Tibial nerve (tissue), 4 donors: ENCODE measurements around the gene AXIN1.

Experiments
- EP300 ChIP-seq, 2 donors: sonication (generic); formaldehyde crosslinking; IDR thresholded peaks; one replicate each; pipeline ENCODE4 v1.6.1; 2017; ENCODE audit warnings: antibody characterized with exemption in 2 of 2, mild to moderate bottlenecking in 1 of 2
- POLR2A ChIP-seq, 2 donors: fragments of 450-650 bp; IDR thresholded peaks; one replicate each; pipeline ENCODE4 v1.6.1; 2017; ENCODE audit warnings: antibody characterized with exemption in 2 of 2, mild to moderate bottlenecking in 2 of 2, moderate library complexity in 2 of 2
- TF ChIP-seq, protein P1 (sequence below), 5 experiments: fragments of 200-600 bp in 3 of 5; fragments of 450-650 bp in 2 of 5; sonication (generic) in 3 of 5; IDR thresholded peaks; one replicate each; pipeline ENCODE4 v1.5.1; 2016 to 2019; ENCODE audit warnings: antibody characterized with exemption in 5 of 5, mild to moderate bottlenecking in 3 of 5, moderate library complexity in 2 of 5

DNA sequence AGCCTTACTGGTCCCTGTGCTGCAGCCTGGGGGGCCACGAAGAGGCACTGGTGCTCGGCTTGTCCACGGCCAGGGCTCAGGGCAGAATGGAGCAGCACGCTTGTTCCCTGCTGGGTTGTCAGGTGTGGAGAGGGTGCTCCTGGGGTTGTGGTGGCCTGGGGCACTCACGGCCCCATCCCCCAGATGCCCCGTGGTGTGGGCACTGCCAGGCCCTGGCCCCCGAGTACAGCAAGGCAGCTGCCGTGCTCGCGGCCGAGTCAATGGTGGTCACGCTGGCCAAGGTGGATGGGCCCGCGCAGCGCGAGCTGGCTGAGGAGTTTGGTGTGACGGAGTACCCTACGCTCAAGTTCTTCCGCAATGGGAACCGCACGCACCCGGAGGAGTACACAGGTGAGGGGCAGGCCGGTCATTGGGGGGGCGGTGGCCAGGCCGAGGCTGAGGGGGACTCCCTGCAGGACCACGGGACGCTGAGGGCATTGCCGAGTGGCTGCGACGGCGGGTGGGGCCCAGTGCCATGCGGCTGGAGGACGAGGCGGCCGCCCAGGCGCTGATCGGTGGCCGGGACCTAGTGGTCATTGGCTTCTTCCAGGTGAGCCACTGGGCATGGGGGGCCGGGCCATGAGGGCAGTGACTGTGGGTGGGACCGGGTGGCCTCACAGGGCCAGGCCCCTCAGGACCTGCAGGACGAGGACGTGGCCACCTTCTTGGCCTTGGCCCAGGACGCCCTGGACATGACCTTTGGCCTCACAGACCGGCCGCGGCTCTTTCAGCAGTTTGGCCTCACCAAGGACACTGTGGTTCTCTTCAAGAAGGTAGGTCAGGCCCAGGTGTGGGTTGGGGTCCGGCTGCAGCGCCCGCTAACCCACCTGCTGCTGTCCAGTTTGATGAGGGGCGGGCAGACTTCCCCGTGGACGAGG, 68.1 kb downstream of the AXIN1 start:
- TF ChIP-seq, protein P1, sequence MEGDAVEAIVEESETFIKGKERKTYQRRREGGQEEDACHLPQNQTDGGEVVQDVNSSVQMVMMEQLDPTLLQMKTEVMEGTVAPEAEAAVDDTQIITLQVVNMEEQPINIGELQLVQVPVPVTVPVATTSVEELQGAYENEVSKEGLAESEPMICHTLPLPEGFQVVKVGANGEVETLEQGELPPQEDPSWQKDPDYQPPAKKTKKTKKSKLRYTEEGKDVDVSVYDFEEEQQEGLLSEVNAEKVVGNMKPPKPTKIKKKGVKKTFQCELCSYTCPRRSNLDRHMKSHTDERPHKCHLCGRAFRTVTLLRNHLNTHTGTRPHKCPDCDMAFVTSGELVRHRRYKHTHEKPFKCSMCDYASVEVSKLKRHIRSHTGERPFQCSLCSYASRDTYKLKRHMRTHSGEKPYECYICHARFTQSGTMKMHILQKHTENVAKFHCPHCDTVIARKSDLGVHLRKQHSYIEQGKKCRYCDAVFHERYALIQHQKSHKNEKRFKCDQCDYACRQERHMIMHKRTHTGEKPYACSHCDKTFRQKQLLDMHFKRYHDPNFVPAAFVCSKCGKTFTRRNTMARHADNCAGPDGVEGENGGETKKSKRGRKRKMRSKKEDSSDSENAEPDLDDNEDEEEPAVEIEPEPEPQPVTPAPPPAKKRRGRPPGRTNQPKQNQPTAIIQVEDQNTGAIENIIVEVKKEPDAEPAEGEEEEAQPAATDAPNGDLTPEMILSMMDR (IDR thresholded peaks at IDR 0.05): no peak
- TF ChIP-seq EP300 (IDR thresholded peaks at IDR 0.05) (no peak), POLR2A (IDR thresholded peaks at IDR 0.05) (no peak)
